Spleen (tissue), 11 donors: ENCODE measurements around the gene FURIN. TPM values are rescaled to one million over a fixed set of nuclear protein-coding genes. Genes with fewer than 3 reads are reported as not detected.

Source experiments
- DNase-seq: peaks from one replicate; pipeline ENCODE4 v3.0.0-alpha.2; 2020
- H3K27ac ChIP-seq, 8 donors: fragments of 200-600 bp; sonication (generic) in 7 of 8; 1 replicate in 4 of 8; 2 replicates in 4 of 8; pipeline versions ENCODE4 v1.5.0 to v1.8.0; 2016 to 2021; ENCODE audit warnings: inconsistent platforms in 4 of 8, mild to moderate bottlenecking in 4 of 8, moderate library complexity in 1 of 8
- H3K27me3 ChIP-seq, 7 donors: fragments of 200-600 bp; sonication (generic) in 6 of 7; replicated peaks in 1 of 7; 1 replicate in 4 of 7; 2 replicates in 3 of 7; pipeline versions ENCODE4 v1.5.0 to v1.8.0; 2016 to 2021; ENCODE audit warnings: inconsistent platforms in 3 of 7, mild to moderate bottlenecking in 1 of 7
- H3K36me3 ChIP-seq, 6 donors: fragments of 200-600 bp; sonication (generic) in 5 of 6; 1 replicate in 4 of 6; 2 replicates in 2 of 6; pipeline versions ENCODE4 v1.5.0 to v1.8.0; 2016 to 2021; ENCODE audit warnings: inconsistent platforms in 2 of 6
- H3K4me1 ChIP-seq, 6 donors: fragments of 200-600 bp; sonication (generic) in 5 of 6; 1 replicate in 3 of 6; 2 replicates in 3 of 6; pipeline versions ENCODE4 v1.5.0 to v1.8.0; 2016 to 2021; ENCODE audit warnings: inconsistent platforms in 3 of 6
- H3K4me3 ChIP-seq, 8 donors: fragments of 200-600 bp; sonication (generic) in 7 of 8; 1 replicate in 4 of 8; 2 replicates in 4 of 8; pipeline versions ENCODE4 v1.5.0 to v1.8.0; 2016 to 2021; ENCODE audit warnings: inconsistent platforms in 4 of 8, mild to moderate bottlenecking in 4 of 8, moderate library complexity in 2 of 8
- H3K9me3 ChIP-seq, 8 donors: fragments of 200-600 bp; sonication (generic) in 7 of 8; 1 replicate in 4 of 8; 2 replicates in 4 of 8; pipeline versions ENCODE4 v1.5.0 to v1.8.0; 2016 to 2021; ENCODE audit warnings: inconsistent platforms in 4 of 8
- CTCF ChIP-seq, 11 experiments: fragments of 200-600 bp in 7 of 11; fragments of 450-650 bp in 4 of 11; sonication (generic) in 4 of 11; IDR thresholded peaks in 8 of 11; conservative IDR thresholded peaks in 3 of 11; 1 replicate in 7 of 11; 2 replicates in 4 of 11; pipeline versions ENCODE4 v1.4.0 to v1.8.0; 2016 to 2021; ENCODE audit warnings: antibody characterized with exemption in 11 of 11, inconsistent platforms in 4 of 11, mild to moderate bottlenecking in 1 of 11
- POLR2A ChIP-seq, 3 donors: fragments of 450-650 bp; IDR thresholded peaks; one replicate each; pipeline ENCODE4 v1.5.1; 2017; ENCODE audit warnings: antibody characterized with exemption in 3 of 3, mild to moderate bottlenecking in 1 of 3
- POLR2AphosphoS5 ChIP-seq, 3 donors: sonication (generic); formaldehyde crosslinking; IDR thresholded peaks; one replicate each; pipeline ENCODE4 v1.5.1; 2017; ENCODE audit warnings: antibody characterized with exemption in 3 of 3
- WGBS, 5 donors: extraction: QIAGEN DNeasy Blood & Tissue Kit in 3 of 5; methylation state at CpG; one replicate each; pipeline versions ENCODE4 v1.1.5 to v1.1.7; 2013 to 2018; 5-methylcytosine and 5-hydroxymethylcytosine counted together
- intact Hi-C: fragments of 100-400 bp; cut with DNase I; formaldehyde crosslinking; loops from one replicate; pipeline ENCODE4 v1.15.0; 2023; ENCODE audit warnings: low total_unique reads
- polyA plus RNA-seq, 3 donors: library from polyadenylated mRNA; stranded (reverse); fragments of 200-250 nt; gene quantifications; one replicate each; pipeline ENCODE4 v1.2.1, GENCODE V29; 2013
- total RNA-seq, 7 donors: library from RNA; depleted of rRNA in 3 of 7; stranded (reverse); fragments of >200 nt in 3 of 7; fragmentation: NEBNext Ultra II Directional in 4 of 7; extraction: Animal tissue kit (Norgen Biotek cat#: 25700) in 4 of 7; gene quantifications; one replicate each; pipeline versions ENCODE4 v1.1.0 to v1.2.1, GENCODE V29; 2016 to 2021
- donor health status: healthy with polysubstance abuse.
- donor health status: DM: no; HTN: no; CAD: no; lungs with moderate emphysema.
- donor health status: DM: no; HTN: no; CAD: no.
- donor health status: Bipolar disorder and iron deficiency.
- donor health status: healthy.
- donor health status: DM: no; HTN: no; CAD: no.
- donor health status: DM: yes; HTN: yes; CAD: no.

Gene FURIN
- total and polyA plus RNA-seq, 10 donors = 10.0 to 139 (median 79.0) TPM

GRCh38 chr15:90876046-90876445 is 7.7 kb downstream of the FURIN start:
- WGBS, 5 donors = 90 to 95% (median 92%) methylated on average over 17 to 20 of the region's 20 CpGs
- DNase-seq = peak; percentile 71
- H3K36me3 ChIP-seq = peaks cover 8 to 62% (median 56%) of the 10 kb centered on the region in 6 donors
- no peaks in the 10 kb centered on the region for H3K9me3 ChIP-seq
- H3K4me3 ChIP-seq = no peak overlapping the region
- no peak for TF ChIP-seq POLR2A (IDR thresholded peaks at IDR 0.05)
- TF ChIP-seq POLR2AphosphoS5 (IDR thresholded peaks at IDR 0.05) = peak in 1 of 3 donors; percentile 17
- TF ChIP-seq CTCF (IDR thresholded peaks at IDR 0.05 in 8 of 11, conservative IDR thresholded peaks at IDR 0.05 in 3 of 11) = no peak
- intact Hi-C loops = no loop called here
- H3K27me3 ChIP-seq = no peaks in the 10 kb centered on the region
- peaks cover 9 to 39% (median 32%) of the 10 kb centered on the region in 6 donors for H3K4me1 ChIP-seq
- H3K27ac ChIP-seq = peak overlapping the region in 1 of 8 donors; percentile 2

DNA sequence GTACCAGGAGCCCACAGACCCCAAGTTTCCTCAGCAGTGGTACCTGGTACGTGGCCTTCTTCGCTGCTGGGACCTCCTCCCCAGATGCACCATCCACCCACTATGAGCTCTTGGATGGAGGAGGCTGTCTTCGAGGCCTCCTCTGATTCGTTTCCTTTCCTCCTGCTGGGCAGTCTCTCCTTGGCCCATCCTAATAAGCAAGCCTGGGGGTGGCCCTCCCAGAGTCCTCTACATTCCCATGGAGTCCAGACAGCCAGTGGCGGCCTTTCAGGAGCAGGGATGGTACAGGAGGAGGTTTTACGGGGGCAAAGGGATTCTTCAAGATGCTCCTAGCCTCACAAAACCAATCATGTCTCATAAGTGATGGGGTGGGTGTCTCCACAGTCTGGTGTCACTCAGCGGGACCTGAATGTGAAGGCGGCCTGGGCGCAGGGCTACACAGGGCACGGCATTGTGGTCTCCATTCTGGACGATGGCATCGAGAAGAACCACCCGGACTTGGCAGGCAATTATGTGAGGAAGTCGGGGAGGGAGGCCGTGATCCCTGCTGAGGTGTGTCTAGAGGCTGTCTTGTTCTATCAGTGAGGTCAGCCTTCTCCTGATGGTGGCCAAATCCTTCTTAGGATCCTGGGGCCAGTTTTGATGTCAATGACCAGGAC is 8.3 kb downstream of the FURIN start:
- Histone ChIP-seq H3K4me3 (no peak overlapping the region), H3K27ac (peak overlapping the region in 1 of 8 donors; percentile 2), H3K4me1 (peaks cover 9 to 38% (median 31%) of the 10 kb centered on the region in 6 donors), H3K36me3 (peaks cover 8 to 68% (median 62%) of the 10 kb centered on the region in 6 donors), H3K27me3 (no peaks in the 10 kb centered on the region), H3K9me3 (no peaks in the 10 kb centered on the region)
- intact Hi-C loops = no loop called here
- 87 to 96% (median 92%) methylated on average over 15 of the region's 15 CpGs for WGBS, 5 donors
- DNase-seq = no peak
- TF ChIP-seq POLR2AphosphoS5 (IDR thresholded peaks at IDR 0.05) (no peak), POLR2A (IDR thresholded peaks at IDR 0.05) (no peak), CTCF (IDR thresholded peaks at IDR 0.05 in 8 of 11, conservative IDR thresholded peaks at IDR 0.05 in 3 of 11) (no peak)

GRCh38 chr15:90877315-90877714 is 8.9 kb downstream of the FURIN start:
- Histone ChIP-seq H3K36me3 (peaks cover 8 to 74% (median 69%) of the 10 kb centered on the region in 6 donors), H3K27ac (no peak overlapping the region)
- WGBS, 5 donors = 74 to 96% (median 88%) methylated on average over 13 to 14 of the region's 14 CpGs

GRCh38 chr15:90877996-90878395 is 9.6 kb downstream of the FURIN start:
- peak; percentile 74 for DNase-seq
- H3K4me3 ChIP-seq = no peak overlapping the region
- intact Hi-C loops = no loop called here
- H3K27me3 ChIP-seq = no peaks in the 10 kb centered on the region
- WGBS, 5 donors = 93 to 95% (median 95%) methylated on average over 14 of the region's 14 CpGs
- H3K4me1 ChIP-seq = peaks cover 3 to 37% (median 26%) of the 10 kb centered on the region in 6 donors
- H3K9me3 ChIP-seq = no peaks in the 10 kb centered on the region
- no peak overlapping the region for H3K27ac ChIP-seq
- H3K36me3 ChIP-seq = peaks cover 8 to 81% (median 72%) of the 10 kb centered on the region in 6 donors
- TF ChIP-seq POLR2AphosphoS5 (IDR thresholded peaks at IDR 0.05) (peak in 2 of 3 donors; percentile 5 to 29), CTCF (IDR thresholded peaks at IDR 0.05 in 8 of 11, conservative IDR thresholded peaks at IDR 0.05 in 3 of 11) (no peak)

More at GRCh38 chr15:90877315-90877714, 8.9 kb downstream of the FURIN start:
- peaks cover 9 to 37% (median 28%) of the 10 kb centered on the region in 6 donors for H3K4me1 ChIP-seq
- intact Hi-C loops = no loop called here
- no peaks in the 10 kb centered on the region for H3K9me3 ChIP-seq
- TF ChIP-seq POLR2A (IDR thresholded peaks at IDR 0.05) (no peak), POLR2AphosphoS5 (IDR thresholded peaks at IDR 0.05) (peak in 2 of 3 donors; percentile 19 to 31)
- DNase-seq = no peak
- H3K27me3 ChIP-seq = no peaks in the 10 kb centered on the region
- no peak overlapping the region for H3K4me3 ChIP-seq
